CD4-positive, CD25-positive, alpha-beta regulatory T cell (primary cell): Measurements from ENCODE around the gene RRAD. TPM values are rescaled to one million over a fixed set of nuclear protein-coding genes. Genes with fewer than 3 reads are reported as not detected.
A peak's percentile ranks its signal among the peaks of the same experiment; 100 is the strongest.

ENCODE experiments used
- ATAC-seq, 2 donors: fragments of 150-1000 bp; cut with Tn5 transposase; one replicate each; pipeline ENCODE4 v1.10.0; 2021; ENCODE audit warnings: low read depth in 2 of 2, moderate number of reproducible peaks in 2 of 2, moderate library complexity in 1 of 2
- DNase-seq, 3 donors: peaks; one replicate each; pipeline versions ENCODE4 v3.0.0 to v3.0.0-alpha.2; 2012 to 2022; ENCODE audit warnings: mixed read lengths in 1 of 3
- H3K27ac ChIP-seq: one replicate; pipeline ENCODE4 v1.7.0; 2013; ENCODE audit warnings: mild to moderate bottlenecking, low read length; ENCODE audit not compliant: insufficient read depth, poor library complexity, severe bottlenecking
- H3K27me3 ChIP-seq: one replicate; pipeline ENCODE4 v1.7.0; 2013; ENCODE audit warnings: low read length; ENCODE audit not compliant: control insufficient read depth, insufficient read depth
- H3K36me3 ChIP-seq: one replicate; pipeline ENCODE4 v1.7.0; 2013; ENCODE audit warnings: mild to moderate bottlenecking, low read length, moderate library complexity; ENCODE audit not compliant: control insufficient read depth, insufficient read depth
- H3K4me1 ChIP-seq: 2 replicates; pipeline ENCODE4 v1.7.0; 2013; ENCODE audit warnings: mild to moderate bottlenecking, low read length; ENCODE audit not compliant: insufficient read depth, control insufficient read depth, poor library complexity, severe bottlenecking
- H3K4me3 ChIP-seq: one replicate; pipeline ENCODE4 v1.7.0; 2013; ENCODE audit warnings: low read depth, mild to moderate bottlenecking, low read length, moderate library complexity
- H3K9me3 ChIP-seq, 2 experiments: 1 replicate in 1 of 2; 2 replicates in 1 of 2; pipeline ENCODE4 v1.7.0; 2013; ENCODE audit warnings: low read length in 2 of 2, mild to moderate bottlenecking in 1 of 2, moderate library complexity in 1 of 2; ENCODE audit not compliant: control insufficient read depth in 2 of 2
- H3K27ac Mint-ChIP-seq, 3 donors: one replicate each; pipeline ENCODE4 v1.8.0; 2020 to 2022; ENCODE audit warnings: mild to moderate bottlenecking in 3 of 3, mixed read lengths in 3 of 3, moderate library complexity in 2 of 3
- H3K27me3 Mint-ChIP-seq: one replicate; pipeline ENCODE4 v1.8.0; 2022; ENCODE audit warnings: mild to moderate bottlenecking, mixed read lengths
- H3K36me3 Mint-ChIP-seq: one replicate; pipeline ENCODE4 v1.8.0; 2020; ENCODE audit warnings: mixed read lengths
- H3K4me1 Mint-ChIP-seq, 4 donors: one replicate each; pipeline ENCODE4 v1.8.0; 2020 to 2022; ENCODE audit warnings: mixed read lengths in 4 of 4, mild to moderate bottlenecking in 1 of 4
- H3K4me3 Mint-ChIP-seq, 4 donors: one replicate each; pipeline ENCODE4 v1.8.0; 2020 to 2022; ENCODE audit warnings: mild to moderate bottlenecking in 4 of 4, mixed read lengths in 4 of 4, moderate library complexity in 3 of 4
- H3K9me3 Mint-ChIP-seq, 7 donors: one replicate each; pipeline ENCODE4 v1.8.0; 2020 to 2022; ENCODE audit warnings: mixed read lengths in 7 of 7, mild to moderate bottlenecking in 3 of 7, moderate library complexity in 2 of 7
- polyA plus RNA-seq, 4 donors: library from polyadenylated mRNA; unstranded; fragments of 300-500 nt; fragmentation: Illumina TruSeq; gene quantifications; one replicate each; pipeline ENCODE4 v1.2.3, GENCODE V29; 2021
- total RNA-seq: library from RNA; stranded (reverse); gene quantifications from one replicate; pipeline ENCODE4 v1.2.3, GENCODE V29; 2022

RRAD gene
- total and polyA plus RNA-seq, 5 donors from 2014 or later: 0.35 TPM; not detected in 4

- H3K4me3 Mint-ChIP-seq: peak overlapping the region; percentile 50 to 85 (median 58)
- peaks cover 0 to 2% (median 0%) of the 10 kb centered on the region in 7 donors for H3K9me3 Mint-ChIP-seq
- no peaks in the 10 kb centered on the region for H3K27me3 Mint-ChIP-seq
- ATAC-seq (no peak), DNase-seq (no peak)
- peaks cover 7 to 24% (median 15%) of the 10 kb centered on the region in 4 donors for H3K4me1 Mint-ChIP-seq
- H3K36me3 Mint-ChIP-seq: no peaks in the 10 kb centered on the region
- Histone ChIP-seq H3K4me3 (no peak overlapping the region), H3K9me3 (no peaks in the 10 kb centered on the region), H3K27ac (no peak overlapping the region), H3K27me3 (no peaks in the 10 kb centered on the region), H3K4me1 (peaks cover 9% of the 10 kb centered on the region), H3K36me3 (no peaks in the 10 kb centered on the region)
- H3K27ac Mint-ChIP-seq: peak overlapping the region; percentile 73 to 89 (median 77)
These were observed 51.1 kb downstream of the RRAD start for GRCh38 chr16:66874079-66874775.

DNA sequence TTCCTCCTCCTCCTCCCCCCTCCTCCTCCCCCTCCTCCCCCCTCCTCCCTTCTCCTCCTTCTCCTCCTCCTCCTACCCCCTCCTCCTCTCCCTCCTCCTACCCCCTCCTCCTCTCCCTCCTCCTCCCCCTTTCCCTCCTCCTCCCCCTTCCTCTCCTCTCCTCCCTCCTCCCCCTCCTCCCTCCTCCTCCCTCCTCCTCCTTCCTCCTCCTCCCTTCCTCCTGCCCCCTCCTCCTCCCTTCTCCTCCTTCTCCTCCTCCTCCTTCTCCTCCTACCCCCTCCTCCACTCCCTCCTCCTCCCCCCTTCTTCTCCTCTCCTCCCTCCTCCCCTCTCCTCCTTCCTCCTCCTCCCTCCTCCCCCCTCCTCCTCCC lies 51.7 kb downstream of the RRAD start:
- peak overlapping the region; percentile 65 for H3K27ac ChIP-seq
- Mint-ChIP-seq H3K9me3 (peaks cover 0 to 2% (median 0%) of the 10 kb centered on the region in 7 donors), H3K27me3 (no peaks in the 10 kb centered on the region), H3K36me3 (no peaks in the 10 kb centered on the region), H3K4me1 (peaks cover 7 to 24% (median 15%) of the 10 kb centered on the region in 4 donors), H3K27ac (peak overlapping the region in 1 of 3 donors; percentile 81), H3K4me3 (peak overlapping the region in 1 of 4 donors; percentile 79)
- no peaks in the 10 kb centered on the region for H3K27me3 ChIP-seq
- H3K9me3 ChIP-seq: no peaks in the 10 kb centered on the region
- H3K4me1 ChIP-seq: peaks cover 9% of the 10 kb centered on the region
- no peak for ATAC-seq
- no peak for DNase-seq
- no peak overlapping the region for H3K4me3 ChIP-seq
- H3K36me3 ChIP-seq: no peaks in the 10 kb centered on the region

DNA sequence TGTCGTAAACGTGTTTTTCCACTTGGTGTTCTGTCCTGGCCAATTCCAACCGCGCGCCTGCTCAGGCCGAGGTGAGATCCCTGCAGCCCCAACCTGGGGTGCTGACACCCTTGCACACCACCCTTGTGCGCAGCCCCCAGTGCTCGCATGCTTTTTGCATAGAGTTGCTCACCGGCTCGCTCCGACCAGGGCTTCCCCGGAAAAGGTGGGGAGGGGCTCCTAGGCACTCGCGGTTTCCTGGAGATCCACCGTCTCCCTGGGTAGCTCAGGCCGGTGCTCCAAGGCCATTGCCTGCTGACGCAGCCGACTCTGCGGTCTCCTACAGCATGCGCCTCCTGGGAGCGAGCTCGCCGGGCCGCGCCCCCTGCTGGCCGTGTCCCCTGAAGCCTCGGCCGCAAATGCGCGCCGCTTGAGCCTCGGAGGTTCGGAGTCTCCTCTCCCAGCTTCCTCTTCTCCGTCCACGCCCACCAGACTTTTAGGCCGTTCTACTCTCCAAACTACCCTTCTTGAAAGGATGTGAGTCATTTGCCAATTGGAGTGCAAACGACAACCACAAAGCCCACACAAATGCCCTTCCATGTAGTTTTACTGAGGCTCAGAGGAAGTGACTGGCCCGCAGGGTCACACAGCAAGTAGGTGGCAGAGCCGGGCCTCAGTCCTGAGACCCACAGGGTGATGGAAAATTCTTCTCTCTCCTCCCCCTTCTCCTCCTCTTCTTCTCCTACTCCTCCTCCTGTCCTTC lies 52.2 kb downstream of the RRAD start:
- Histone ChIP-seq H3K27me3 (no peaks in the 10 kb centered on the region), H3K36me3 (no peaks in the 10 kb centered on the region), H3K9me3 (no peaks in the 10 kb centered on the region), H3K27ac (peak overlapping the region; percentile 65), H3K4me3 (peak overlapping the region; percentile 56), H3K4me1 (peaks cover 9% of the 10 kb centered on the region)
- H3K27me3 Mint-ChIP-seq: no peaks in the 10 kb centered on the region
- H3K4me1 Mint-ChIP-seq: peaks cover 6 to 21% (median 14%) of the 10 kb centered on the region in 4 donors
- ATAC-seq (peak; percentile 82 to 83), DNase-seq (peak; percentile 74 to 95 (median 80))
- peak overlapping the region; percentile 79 to 88 (median 86) for H3K4me3 Mint-ChIP-seq
- no peaks in the 10 kb centered on the region for H3K36me3 Mint-ChIP-seq
- peaks cover 0 to 2% (median 0%) of the 10 kb centered on the region in 7 donors for H3K9me3 Mint-ChIP-seq
- H3K27ac Mint-ChIP-seq: peak overlapping the region; percentile 81 to 90 (median 89)

DNA sequence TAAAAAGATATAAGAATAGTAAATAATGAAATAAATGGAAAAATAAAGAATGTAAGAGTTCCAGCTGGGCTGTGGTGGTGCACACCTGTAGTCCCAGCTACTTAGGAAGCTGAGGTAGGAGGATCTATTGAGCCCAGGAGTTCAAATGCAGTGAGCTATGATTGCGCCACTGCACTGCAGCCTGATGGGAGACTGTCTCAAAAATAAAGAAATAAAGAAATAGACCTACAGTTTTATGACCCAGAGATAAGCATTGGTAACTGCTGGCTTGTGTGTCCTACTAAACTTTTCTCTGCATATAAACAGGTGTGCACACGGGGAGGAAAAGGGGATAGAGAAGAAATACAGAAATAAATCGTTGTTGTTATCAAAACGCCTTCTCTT lies 52.8 kb downstream of the RRAD start:
- H3K36me3 ChIP-seq: no peaks in the 10 kb centered on the region
- Mint-ChIP-seq H3K9me3 (peaks cover 0 to 2% (median 0%) of the 10 kb centered on the region in 7 donors), H3K4me3 (peak overlapping the region; percentile 79 to 88 (median 86)), H3K36me3 (no peaks in the 10 kb centered on the region), H3K27ac (peak overlapping the region; percentile 81 to 90 (median 89)), H3K4me1 (peaks cover 4 to 22% (median 14%) of the 10 kb centered on the region in 4 donors), H3K27me3 (no peaks in the 10 kb centered on the region)
- DNase-seq: no peak
- H3K4me3 ChIP-seq: peak overlapping the region; percentile 56
- H3K27ac ChIP-seq: no peak overlapping the region
- H3K27me3 ChIP-seq: no peaks in the 10 kb centered on the region
- ATAC-seq: no peak
- peaks cover 9% of the 10 kb centered on the region for H3K4me1 ChIP-seq
- no peaks in the 10 kb centered on the region for H3K9me3 ChIP-seq

GRCh38 chr16:66871840-66872239 lies 53.5 kb downstream of the RRAD start:
- no peaks in the 10 kb centered on the region for H3K36me3 Mint-ChIP-seq
- H3K27ac Mint-ChIP-seq: no peak overlapping the region
- Histone ChIP-seq H3K27me3 (no peaks in the 10 kb centered on the region), H3K9me3 (no peaks in the 10 kb centered on the region), H3K27ac (no peak overlapping the region), H3K36me3 (no peaks in the 10 kb centered on the region), H3K4me3 (no peak overlapping the region), H3K4me1 (peaks cover 9% of the 10 kb centered on the region)
- DNase-seq (no peak), ATAC-seq (no peak)
- no peaks in the 10 kb centered on the region for H3K27me3 Mint-ChIP-seq
- H3K4me1 Mint-ChIP-seq: peaks cover 4 to 22% (median 15%) of the 10 kb centered on the region in 4 donors
- peak overlapping the region in 3 of 4 donors; percentile 24 to 83 (median 79) for H3K4me3 Mint-ChIP-seq
- peaks cover 0 to 2% (median 0%) of the 10 kb centered on the region in 7 donors for H3K9me3 Mint-ChIP-seq

Other genes with a start within 250 kb of the RRAD start
- 0.64 TPM for gene CMTM4, start 228.8 kb downstream of the RRAD start, total RNA-seq
- gene CMTM4, start 228.8 kb downstream of the RRAD start, polyA plus RNA-seq: under 1 TPM; 0.10 to 0.20 (median 0.15) TPM
- gene DYNC1LI2, start 173.9 kb downstream of the RRAD start, total RNA-seq: 91.9 TPM
- 10 to 100 TPM; 22.4 to 30.6 (median 24.4) TPM for gene DYNC1LI2, start 173.9 kb downstream of the RRAD start, polyA plus RNA-seq
- gene TERB1, start 124.0 kb downstream of the RRAD start, total RNA-seq: 0.20 TPM
- not detected for gene TERB1, start 124.0 kb downstream of the RRAD start, polyA plus RNA-seq
- gene NAE1, start 94.6 kb downstream of the RRAD start, total RNA-seq: 68.1 TPM
- gene NAE1, start 94.6 kb downstream of the RRAD start, polyA plus RNA-seq: 10 to 100 TPM; 81.2 to 89.1 (median 86.5) TPM
- gene CA7, start 81.1 kb downstream of the RRAD start, total RNA-seq: not detected
- not detected for gene CA7, start 81.1 kb downstream of the RRAD start, polyA plus RNA-seq
- gene PDP2, start 45.0 kb downstream of the RRAD start, total RNA-seq: 7.1 TPM
- 1 to 10 TPM in 3 of 4 donors, under 1 TPM in 1; 0.07 to 2.0 (median 1.7) TPM for gene PDP2, start 45.0 kb downstream of the RRAD start, polyA plus RNA-seq
- gene CDH16, start 6.7 kb downstream of the RRAD start, total RNA-seq: not detected
- not detected for gene CDH16, start 6.7 kb downstream of the RRAD start, polyA plus RNA-seq
- gene CIAO2B, start 8.9 kb upstream of the RRAD start, total RNA-seq: 64.6 TPM
- gene CIAO2B, start 8.9 kb upstream of the RRAD start, polyA plus RNA-seq: 100 to 1,000 TPM; 126 to 161 (median 147) TPM
- gene CES2, start 10.0 kb upstream of the RRAD start, total RNA-seq: 35.4 TPM
- 10 to 100 TPM; 19.3 to 22.5 (median 19.7) TPM for gene CES2, start 10.0 kb upstream of the RRAD start, polyA plus RNA-seq
- 0.74 TPM for gene CES3, start 35.7 kb upstream of the RRAD start, total RNA-seq
- under 1 TPM; 0.10 to 0.29 (median 0.26) TPM for gene CES3, start 35.7 kb upstream of the RRAD start, polyA plus RNA-seq
- gene CES4A, start 63.1 kb upstream of the RRAD start, total RNA-seq: 11.9 TPM
- gene CES4A, start 63.1 kb upstream of the RRAD start, polyA plus RNA-seq: 1 to 10 TPM; 1.6 to 3.0 (median 2.7) TPM
- 108 TPM for gene CBFB, start 103.6 kb upstream of the RRAD start, total RNA-seq
- 100 to 1,000 TPM in 1 of 4 donors, 10 to 100 TPM in 3; 60.9 to 104 (median 77.2) TPM for gene CBFB, start 103.6 kb upstream of the RRAD start, polyA plus RNA-seq
- gene PHAF1, start 184.4 kb upstream of the RRAD start, total RNA-seq: 19.2 TPM
- 10 to 100 TPM; 10.0 to 12.2 (median 11.4) TPM for gene PHAF1, start 184.4 kb upstream of the RRAD start, polyA plus RNA-seq
- 3.4 TPM for gene B3GNT9, start 225.5 kb upstream of the RRAD start, total RNA-seq
- gene B3GNT9, start 225.5 kb upstream of the RRAD start, polyA plus RNA-seq: 1 to 10 TPM in 3 of 4 donors, under 1 TPM in 1; 0.44 to 1.3 (median 1.2) TPM
- gene TRADD, start 234.4 kb upstream of the RRAD start, total RNA-seq: 50.3 TPM
- 10 to 100 TPM; 66.4 to 92.4 (median 88.1) TPM for gene TRADD, start 234.4 kb upstream of the RRAD start, polyA plus RNA-seq
- gene FBXL8, start 234.4 kb upstream of the RRAD start, total RNA-seq: 16.6 TPM
- gene FBXL8, start 234.4 kb upstream of the RRAD start, polyA plus RNA-seq: 1 to 10 TPM; 2.5 to 6.6 (median 4.0) TPM
- gene HSF4, start 239.2 kb upstream of the RRAD start, total RNA-seq: 34.4 TPM
- gene HSF4, start 239.2 kb upstream of the RRAD start, polyA plus RNA-seq: not detected
- gene NOL3, start 245.0 kb upstream of the RRAD start, total RNA-seq: 2.3 TPM
- not detected for gene NOL3, start 245.0 kb upstream of the RRAD start, polyA plus RNA-seq